VCaP (cell line): ENCODE measurements around the gene AFF1.

ENCODE experiments used
- H3K27ac ChIP-seq: fragments of 450-650 bp; 2 replicates; pipeline ENCODE4 v1.5.1; 2017
- CTCF ChIP-seq: fragments of 450-650 bp; conservative IDR thresholded peaks from 2 replicates; pipeline ENCODE4 v1.5.1; 2017; ENCODE audit warnings: mild to moderate bottlenecking, moderate library complexity

AFF1 gene

DNA sequence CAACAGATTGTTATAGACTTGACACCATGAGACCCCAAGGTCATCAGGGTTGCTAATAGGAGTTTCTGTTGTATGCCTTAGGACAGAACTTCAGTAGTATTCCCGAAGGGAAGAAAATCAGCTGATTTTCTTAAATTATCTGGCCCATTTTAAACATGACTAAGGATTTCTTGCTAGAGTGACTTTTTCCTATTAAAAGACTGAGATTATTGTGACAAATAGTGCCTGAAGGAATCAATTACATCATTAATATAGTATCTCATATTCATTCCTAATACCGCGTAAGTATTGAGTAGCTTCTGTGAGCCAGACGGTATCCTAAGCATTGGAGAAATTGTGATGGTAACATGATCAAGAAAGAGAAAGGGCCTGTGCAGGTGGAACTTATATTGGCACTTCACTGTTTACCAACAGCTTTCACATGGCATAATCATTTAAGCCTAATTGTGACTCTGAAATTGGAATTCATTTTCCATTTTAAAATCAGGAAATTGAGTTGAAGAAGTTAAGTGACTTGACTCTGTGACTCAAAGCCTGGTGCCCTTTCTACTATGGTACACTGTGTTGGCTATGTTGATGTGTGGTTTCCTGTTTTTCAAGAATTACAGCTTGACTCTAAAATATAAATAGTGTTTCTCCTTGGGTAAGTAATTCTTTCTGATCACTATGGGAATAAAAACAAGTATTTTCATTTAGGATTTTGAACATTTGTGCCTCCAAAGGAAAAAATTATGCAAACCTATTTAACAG is 4.1 kb downstream of the AFF1 start:
- no peak for TF ChIP-seq CTCF
- H3K27ac ChIP-seq: peak overlapping the region; percentile 95

GRCh38 chr4:86939729-86940575 is 5.1 kb downstream of the AFF1 start:
- TF ChIP-seq CTCF: no peak
- peak overlapping the region; percentile 95 for H3K27ac ChIP-seq

- peak overlapping the region; percentile 95; the same call in 1 of the 2 replicates for H3K27ac ChIP-seq
- no peak for TF ChIP-seq CTCF
These were observed 6.2 kb downstream of the AFF1 start for GRCh38 chr4:86940920-86941460.

DNA sequence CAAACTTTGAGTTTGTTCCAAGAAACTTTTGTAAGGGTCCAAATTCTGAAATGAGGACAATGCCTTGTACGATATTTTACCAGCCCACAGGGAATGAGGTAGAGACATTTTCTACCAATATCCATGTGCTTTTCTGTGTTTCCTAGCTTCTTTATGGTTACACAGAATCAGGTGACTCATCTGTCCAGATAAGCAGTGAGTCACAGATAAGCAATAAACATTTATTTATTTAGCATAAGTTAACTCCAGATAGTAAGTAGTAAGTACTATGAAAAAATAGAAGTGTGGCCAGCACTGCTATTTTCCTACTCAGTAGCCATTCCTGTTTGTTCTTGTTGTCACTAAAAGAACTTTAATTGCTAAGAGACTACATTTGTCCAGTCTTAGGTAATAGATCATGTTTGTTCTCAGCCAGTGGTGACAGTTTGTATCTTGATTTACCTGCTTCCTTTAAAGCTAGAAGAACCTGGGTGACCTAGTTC is 7.4 kb downstream of the AFF1 start:
- TF ChIP-seq CTCF: no peak

GRCh38 chr4:86944964-86945781 is 10.4 kb downstream of the AFF1 start:
- no peak overlapping the region for H3K27ac ChIP-seq

More for the DNA sequence above, 7.4 kb downstream of the AFF1 start:
- H3K27ac ChIP-seq: peak overlapping the region; percentile 95

DNA sequence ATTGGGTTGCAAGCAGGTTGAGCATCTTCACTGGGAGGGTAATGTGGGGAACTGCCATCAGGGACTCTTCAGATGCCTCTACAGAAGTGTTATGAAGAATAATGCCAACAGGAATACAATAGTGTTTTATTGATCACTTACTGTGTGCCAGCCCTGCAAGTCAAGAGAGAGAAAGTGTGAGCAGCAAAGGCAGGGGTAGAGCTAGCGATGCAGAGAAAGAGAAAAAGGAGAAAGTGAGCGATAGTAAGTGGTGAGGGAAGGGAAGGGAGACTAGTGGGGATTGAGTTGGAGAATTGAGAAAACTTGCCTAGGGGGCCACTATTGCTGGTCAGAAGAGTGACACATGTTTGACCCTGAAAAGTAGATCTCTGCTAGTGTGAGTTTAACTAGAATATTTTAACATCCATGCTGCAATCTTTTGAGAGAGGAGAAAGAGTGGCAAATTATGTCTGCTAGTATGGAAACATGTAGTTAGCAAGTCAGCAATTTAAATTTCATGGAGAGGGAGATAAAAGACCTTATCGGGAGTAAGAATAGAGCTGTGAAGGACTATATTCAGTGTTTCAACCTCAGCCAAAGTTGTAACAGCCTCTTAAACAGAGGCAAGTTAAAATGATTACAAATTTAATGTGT is 12.2 kb downstream of the AFF1 start:
- peak overlapping the region; percentile 3 for H3K27ac ChIP-seq
- TF ChIP-seq CTCF: no peak

More at GRCh38 chr4:86944964-86945781, 10.4 kb downstream of the AFF1 start:
- no peak for TF ChIP-seq CTCF
